GDM1 (cell line): ENCODE measurements around the gene NANP.
"Not testable (repeated sequence)": the region's sequence is repeated elsewhere in the genome, so short reads cannot be mapped to it uniquely, and the experiment has no call there.

ENCODE experiments used
- DNase-seq: peaks from one replicate; lab custom pipeline; 2025; lab: John Stamatoyannopoulos, UW

The NANP gene

GRCh38 chr20:25606094-25606695 lies 17.6 kb downstream of the NANP start:
- no peak for DNase-seq

- DNase-seq = no peak
These were observed 18.7 kb downstream of the NANP start for GRCh38 chr20:25605148-25605547.

- DNase-seq = no peak
These were observed 19.2 kb downstream of the NANP start for GRCh38 chr20:25604611-25605010.

GRCh38 chr20:25602914-25603309 lies 20.9 kb downstream of the NANP start:
- not testable (repeated sequence) for DNase-seq

GRCh38 chr20:25602191-25602913 lies 21.5 kb downstream of the NANP start:
- not testable (repeated sequence) for DNase-seq

- DNase-seq = no peak
These were observed 22.2 kb downstream of the NANP start for GRCh38 chr20:25601659-25602058.

GRCh38 chr20:25600632-25601031 lies 23.2 kb downstream of the NANP start:
- no peak for DNase-seq

- DNase-seq = no peak
These were observed 31.5 kb downstream of the NANP start for GRCh38 chr20:25592135-25592852.

GRCh38 chr20:25590778-25591177 lies 33.0 kb downstream of the NANP start:
- DNase-seq = not testable (repeated sequence)

GRCh38 chr20:25588491-25588890 lies 35.3 kb downstream of the NANP start:
- no peak for DNase-seq

GRCh38 chr20:25587536-25587935 lies 36.3 kb downstream of the NANP start:
- no peak for DNase-seq

- no peak for DNase-seq
These were observed 36.9 kb downstream of the NANP start for GRCh38 chr20:25586877-25587276.

- DNase-seq = no peak
These were observed 38.7 kb downstream of the NANP start, which contains the start of gene NINL for GRCh38 chr20:25584905-25585704. NINL (minus strand) TSS chr20:25585531; CDS start chr20:25526587, 58,944 bp downstream.

- DNase-seq = not testable (repeated sequence)
These were observed 40.2 kb downstream of the NANP start for GRCh38 chr20:25583607-25584006.

- no peak for DNase-seq
These were observed 43.1 kb downstream of the NANP start for GRCh38 chr20:25580711-25581110.

GRCh38 chr20:25579081-25579770 lies 44.6 kb downstream of the NANP start:
- DNase-seq = no peak

- DNase-seq = no peak
These were observed 46.9 kb downstream of the NANP start for GRCh38 chr20:25576783-25577530.

- DNase-seq = no peak
These were observed 49.4 kb downstream of the NANP start for GRCh38 chr20:25574411-25574810.

- no peak for DNase-seq
These were observed 50.2 kb downstream of the NANP start for GRCh38 chr20:25573288-25574251.

GRCh38 chr20:25571817-25572216 lies 52.0 kb downstream of the NANP start:
- DNase-seq = no peak
